Suppressor macrophage treated with lipopolysaccharide for 4 hours (primary cell): ENCODE measurements around the gene CLDN24.
"Not testable (repeated sequence)": the region's sequence is repeated elsewhere in the genome, so short reads cannot be mapped to it uniquely, and the experiment has no call there.

Experiments used
- DNase-seq: peaks from one replicate; pipeline ENCODE4 v3.0.0-alpha.2; 2020

CLDN24 gene

GRCh38 chr4:183347146-183347545 is 24.9 kb upstream of the CLDN24 start:
- DNase-seq, result no peak

GRCh38 chr4:183345261-183345660 is 23.0 kb upstream of the CLDN24 start:
- no peak for DNase-seq

GRCh38 chr4:183344523-183345255 is 22.5 kb upstream of the CLDN24 start:
- DNase-seq, result no peak

GRCh38 chr4:183343730-183344129 is 21.5 kb upstream of the CLDN24 start:
- DNase-seq, result no peak

GRCh38 chr4:183342541-183343533 is 20.6 kb upstream of the CLDN24 start:
- no peak for DNase-seq

GRCh38 chr4:183337833-183338232 is 15.6 kb upstream of the CLDN24 start:
- DNase-seq, result no peak

GRCh38 chr4:183337349-183337748 is 15.1 kb upstream of the CLDN24 start:
- DNase-seq, result no peak

- peak; percentile 61 for DNase-seq
Measured at GRCh38 chr4:183335369-183335940, 13.2 kb upstream of the CLDN24 start.

GRCh38 chr4:183333983-183334382 is 11.8 kb upstream of the CLDN24 start:
- DNase-seq, result no peak

GRCh38 chr4:183333202-183333601 is 11.0 kb upstream of the CLDN24 start:
- DNase-seq, result no peak

- no peak for DNase-seq
Measured at GRCh38 chr4:183332447-183332846, 10.2 kb upstream of the CLDN24 start.

- no peak for DNase-seq
Measured at GRCh38 chr4:183330841-183331240, 8.6 kb upstream of the CLDN24 start.

GRCh38 chr4:183329954-183330742 is 7.9 kb upstream of the CLDN24 start:
- DNase-seq, result no peak

- DNase-seq, result no peak
Measured at GRCh38 chr4:183329244-183329643, 7.0 kb upstream of the CLDN24 start.

- DNase-seq, result no peak
Measured at GRCh38 chr4:183328832-183329231, 6.6 kb upstream of the CLDN24 start.

- DNase-seq, result no peak
Measured at GRCh38 chr4:183327827-183328226, 5.6 kb upstream of the CLDN24 start.

GRCh38 chr4:183326853-183327252 is 4.6 kb upstream of the CLDN24 start:
- DNase-seq, result no peak

GRCh38 chr4:183326387-183326786 is 4.2 kb upstream of the CLDN24 start:
- not testable (repeated sequence) for DNase-seq

- DNase-seq, result no peak
Measured at GRCh38 chr4:183324619-183325018, 2.4 kb upstream of the CLDN24 start.

GRCh38 chr4:183324056-183324455 is 1.8 kb upstream of the CLDN24 start:
- not testable (repeated sequence) for DNase-seq

- DNase-seq, result no peak
Measured at GRCh38 chr4:183323295-183323694, 1.1 kb upstream of the CLDN24 start.

GRCh38 chr4:183321516-183321915 is 710 bp downstream of the CLDN24 start:
- no peak for DNase-seq

- no peak for DNase-seq
Measured at GRCh38 chr4:183321079-183321478, 1.1 kb downstream of the CLDN24 start.
